Stimulated activated CD4-positive, alpha-beta T cell treated with anti-CD3 and anti-CD28 coated beads, Interleukin-4, amount 100 ng/mL, for 48 hours (primary cell): ENCODE measurements around the gene MYCBP2.
"Not testable (repeated sequence)": the region's sequence is repeated elsewhere in the genome, so short reads cannot be mapped to it uniquely, and the experiment has no call there.

ENCODE experiments used
- DNase-seq, 2 donors: peaks; one replicate each; pipeline ENCODE4 v3.0.0-alpha.2; 2020; ENCODE audit warnings: low read depth in 2 of 2

MYCBP2 gene

DNA sequence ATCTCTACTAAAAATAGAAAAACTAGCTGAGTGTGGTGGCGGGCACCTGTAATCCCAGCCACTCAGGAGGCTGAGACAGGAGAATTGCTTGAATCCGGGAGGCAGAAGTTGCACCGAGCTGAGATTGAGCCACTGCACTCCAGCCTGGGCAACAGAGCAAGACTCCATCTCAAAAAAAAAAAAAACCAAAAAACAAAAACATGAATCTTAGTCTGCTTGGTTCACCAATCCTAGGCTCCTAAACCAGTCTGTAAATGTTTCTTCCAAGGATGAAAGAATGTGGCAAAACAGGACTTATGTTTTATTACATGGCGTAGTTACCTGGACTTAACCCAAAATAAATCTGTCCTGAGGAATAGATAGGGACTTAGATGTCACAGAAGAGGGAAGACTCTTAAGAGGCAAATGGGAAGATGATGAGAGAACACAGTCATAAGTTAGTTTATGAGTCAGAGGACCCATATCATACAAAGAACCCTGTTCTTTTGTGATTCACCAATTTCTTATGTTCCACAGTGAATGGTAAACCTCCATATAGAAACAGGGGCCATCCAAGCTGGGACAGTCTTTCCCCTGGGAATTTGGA lies 293.1 kb downstream of the MYCBP2 start:
- no peak for DNase-seq

DNA sequence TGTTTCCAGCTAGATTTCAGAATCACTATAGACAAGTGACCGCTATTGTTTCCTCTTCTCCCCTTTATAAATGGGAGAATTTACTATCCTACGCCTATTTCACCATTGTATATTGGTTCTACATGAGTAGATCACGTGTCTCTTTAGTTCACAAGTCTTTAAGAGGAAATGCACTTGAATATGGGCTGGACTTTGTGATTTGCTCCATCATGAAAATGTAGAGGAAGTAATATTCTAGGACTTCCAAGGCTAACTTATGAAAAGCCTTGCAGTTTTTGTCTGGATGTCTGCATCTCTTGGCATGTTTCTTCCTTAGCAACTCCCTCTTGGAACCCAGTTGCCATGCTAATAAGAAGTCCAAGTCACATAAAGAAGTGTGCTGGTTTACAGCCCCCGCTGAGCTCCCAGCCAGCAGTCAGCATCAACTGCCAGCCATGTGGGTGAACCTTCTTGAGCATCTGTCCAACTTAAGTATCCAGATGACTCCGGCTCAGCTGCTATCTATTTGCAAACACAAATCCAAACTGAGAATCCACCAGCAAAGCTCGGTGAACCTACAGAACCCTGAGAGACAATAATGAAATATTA lies 295.1 kb downstream of the MYCBP2 start:
- DNase-seq, result no peak

DNA sequence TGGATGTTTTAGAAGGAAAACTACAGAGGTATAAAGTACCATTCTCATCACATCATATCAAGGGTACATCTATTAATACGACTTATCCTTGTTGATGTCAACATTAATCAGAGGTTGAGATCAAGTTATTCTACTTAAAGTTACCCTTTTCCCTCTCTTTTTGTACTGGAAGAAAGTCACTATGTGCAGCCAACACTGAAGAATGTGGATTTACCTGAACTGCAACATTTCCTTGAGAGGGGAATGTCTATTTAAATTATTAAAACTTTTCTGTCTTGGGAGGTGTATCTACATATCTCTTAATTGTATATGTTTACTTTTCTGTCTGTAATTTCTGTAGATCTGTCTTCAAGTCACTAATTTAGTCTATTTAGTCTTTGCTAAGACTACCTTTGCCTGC lies 297.5 kb downstream of the MYCBP2 start:
- DNase-seq, result no peak

DNA sequence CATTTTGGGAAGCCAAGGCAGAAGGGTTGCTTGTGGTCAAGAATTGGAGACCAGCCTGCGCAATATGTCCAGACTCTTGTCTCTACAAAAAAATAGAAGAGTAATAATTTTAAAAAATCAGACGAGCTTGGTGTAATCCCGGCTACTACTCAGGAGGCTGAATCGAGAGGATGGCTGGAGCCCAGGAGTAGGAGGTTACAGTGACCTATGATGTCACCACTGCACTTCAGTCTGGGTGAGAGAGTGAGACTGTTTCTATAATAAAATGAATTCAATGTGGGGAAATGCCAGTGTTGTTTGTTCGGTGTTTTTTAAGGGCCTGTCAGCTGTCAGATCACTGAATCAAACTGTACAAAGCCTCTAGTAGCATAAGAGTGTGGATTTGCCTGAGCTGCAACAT lies 298.7 kb downstream of the MYCBP2 start:
- DNase-seq, result no peak

DNA sequence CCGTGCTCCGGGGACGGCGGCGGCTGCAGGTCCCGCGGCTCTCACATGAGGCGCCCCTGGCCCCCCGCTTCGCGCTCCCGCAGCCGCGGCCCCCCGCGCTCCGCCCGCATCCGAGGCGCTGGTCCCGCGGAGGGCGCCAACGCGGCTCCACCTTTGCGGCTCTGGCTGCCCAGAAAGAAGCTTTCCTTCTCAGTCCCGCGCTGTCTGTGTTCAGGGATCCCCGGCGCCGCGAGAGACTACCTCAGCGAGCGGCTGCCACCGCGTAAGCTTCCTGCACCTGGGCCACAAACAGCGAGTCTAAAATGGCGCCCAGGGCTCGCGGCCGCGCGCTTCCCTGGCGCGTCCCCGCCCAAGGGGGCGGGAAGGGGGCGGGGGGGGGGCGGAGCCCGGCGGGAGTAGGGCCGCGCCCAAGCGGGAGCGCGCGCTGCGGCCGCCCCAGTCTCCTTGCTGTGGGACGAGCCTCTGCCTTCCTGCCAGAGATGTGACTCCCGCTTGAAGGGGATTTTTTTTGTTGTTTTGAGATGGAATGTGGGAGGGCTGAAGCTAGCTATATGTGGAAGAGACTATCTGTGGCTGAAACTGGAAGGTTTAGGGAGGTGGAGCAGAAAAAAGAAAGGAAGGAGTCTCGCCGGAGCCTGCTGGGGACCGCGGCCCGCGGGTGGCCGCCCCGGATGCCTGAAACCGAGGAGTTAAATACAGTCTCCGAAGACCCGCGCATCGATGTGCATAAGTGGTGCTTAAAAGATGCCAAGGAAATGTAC lies 299.9 kb downstream of the MYCBP2 start, which contains the start of gene FBXL3:
Gene FBXL3, minus strand, starts transcription at position 299 of the 761 bp plus-strand sequence. CDS start 5,299 bp downstream, outside the sequence.
- DNase-seq, result peak; percentile 64 to 76

DNA sequence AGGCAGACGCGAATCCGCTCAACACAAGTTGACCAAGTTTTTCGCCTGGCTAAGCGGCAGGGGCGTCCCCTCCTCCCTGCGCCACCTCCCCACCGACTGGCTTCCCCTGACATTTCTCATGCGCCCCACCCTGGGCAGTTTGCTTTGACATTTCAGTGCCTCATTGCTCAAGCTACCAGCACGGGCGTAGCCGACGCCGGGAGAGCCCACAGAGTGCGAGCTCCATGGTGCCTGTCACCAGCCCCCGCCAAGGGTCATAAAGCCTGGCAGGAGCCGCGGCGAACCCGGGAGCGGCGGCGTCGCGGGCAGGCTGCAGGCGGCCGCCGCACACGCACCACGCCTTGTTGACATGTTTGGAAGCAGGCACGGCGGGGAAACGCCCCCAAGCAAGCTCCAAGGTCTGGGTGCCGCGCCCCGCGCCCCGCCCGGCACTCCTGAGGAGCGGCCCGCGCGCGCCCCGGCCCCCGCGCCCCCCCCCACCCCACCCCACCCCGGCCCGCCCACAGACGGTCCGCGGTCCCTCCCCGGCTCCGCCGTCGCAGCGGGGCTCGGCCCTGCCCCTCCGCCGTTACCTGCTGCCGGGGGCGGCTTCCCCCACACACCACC lies 300.5 kb downstream of the MYCBP2 start:
- peak; percentile 60 for DNase-seq

DNA sequence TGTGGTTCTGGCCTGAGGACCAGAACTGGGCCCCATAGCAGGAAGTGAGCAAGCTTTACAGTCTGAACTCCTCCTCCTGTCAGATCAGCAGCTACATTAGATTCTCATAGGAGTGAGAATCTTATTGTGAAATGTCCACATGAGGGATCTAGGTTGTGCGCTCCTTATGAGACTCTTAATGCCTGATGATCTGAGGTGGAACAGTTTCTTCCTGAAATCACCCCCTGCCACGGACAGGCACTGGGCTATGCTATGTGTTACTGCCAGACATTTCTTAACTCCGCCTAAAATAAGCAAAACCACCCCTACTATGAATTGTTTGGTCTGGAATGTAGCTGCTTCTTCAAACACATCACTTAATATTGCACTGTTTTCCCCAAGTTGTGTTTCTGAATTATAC lies 304.6 kb downstream of the MYCBP2 start:
- DNase-seq, result no peak

DNA sequence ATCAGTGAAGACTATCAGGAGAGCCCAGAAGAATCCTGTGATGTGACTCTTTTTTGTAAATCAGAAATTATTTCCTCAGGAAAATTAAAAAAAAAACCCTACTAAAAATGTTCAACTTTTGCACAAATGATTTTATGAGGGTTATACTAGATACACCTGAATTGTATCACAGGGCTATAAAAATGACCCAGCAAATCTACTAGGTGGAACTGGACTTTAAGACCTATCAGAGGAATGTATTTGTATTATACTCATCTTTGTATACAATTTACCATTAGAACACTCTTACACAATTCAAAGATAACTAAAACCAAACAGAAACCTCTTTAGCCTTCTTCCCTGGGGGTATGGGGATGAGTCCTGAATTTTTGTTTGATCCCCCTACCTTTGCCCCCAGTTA lies 307.1 kb downstream of the MYCBP2 start:
- DNase-seq, result no peak

DNA sequence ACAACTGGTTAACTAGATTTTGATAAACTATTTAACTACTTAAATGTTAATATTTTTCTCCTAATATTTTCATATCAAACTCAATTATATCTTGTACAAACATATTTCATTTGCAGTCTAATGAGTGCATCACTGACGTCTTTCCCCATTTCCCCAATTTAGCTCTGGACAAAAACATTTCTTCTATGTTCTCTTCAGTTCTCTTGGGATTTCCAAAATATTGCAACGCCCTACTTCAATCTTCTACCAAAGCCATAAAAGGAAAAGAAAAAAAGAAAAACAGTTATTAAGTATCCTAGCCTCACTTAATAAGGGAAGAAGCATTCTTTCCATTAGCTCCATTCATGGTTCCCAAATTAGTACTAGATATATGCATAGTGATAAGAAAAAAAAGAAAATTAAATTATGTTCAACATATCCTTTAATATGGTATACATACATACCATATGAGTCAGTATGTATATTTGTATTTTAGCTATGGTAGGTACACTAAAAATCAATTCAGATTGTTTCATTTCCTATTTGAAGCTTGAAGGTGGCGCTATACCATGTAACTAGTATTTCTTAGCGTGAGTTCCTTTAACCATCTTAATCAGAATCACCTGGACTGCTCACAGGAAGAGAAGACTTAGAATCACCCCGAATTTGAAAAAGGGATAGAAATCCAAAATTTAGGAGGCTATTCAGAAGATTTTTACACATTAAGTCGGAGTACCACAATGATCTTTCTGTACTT lies 309.8 kb downstream of the MYCBP2 start:
- no peak for DNase-seq

DNA sequence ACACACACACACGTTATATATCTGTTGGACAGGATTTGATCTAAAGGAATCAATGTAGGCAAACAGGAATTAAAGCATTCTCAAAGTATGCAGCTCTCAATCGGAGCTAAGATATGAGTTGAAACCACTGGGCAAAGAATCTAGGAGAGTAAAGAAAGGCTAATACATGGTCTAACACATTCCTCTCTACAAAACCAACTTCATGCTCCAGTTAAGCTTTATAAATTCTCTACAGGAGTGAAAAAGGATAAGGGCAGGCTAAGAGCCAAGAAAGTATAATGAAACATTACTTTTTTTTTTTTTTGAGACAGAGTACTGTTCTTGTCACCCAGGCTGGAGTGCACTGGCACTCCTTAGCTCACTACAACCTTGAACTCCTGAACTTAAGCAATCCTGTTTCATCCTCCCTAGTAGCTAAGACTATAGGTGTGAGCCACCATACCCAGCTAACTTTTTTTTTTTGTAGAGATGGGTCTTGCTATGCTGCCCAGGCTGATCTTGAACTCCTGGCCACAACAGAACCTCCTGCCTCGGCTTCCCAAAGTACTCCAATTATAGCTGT lies 310.6 kb downstream of the MYCBP2 start:
- no peak for DNase-seq

DNA sequence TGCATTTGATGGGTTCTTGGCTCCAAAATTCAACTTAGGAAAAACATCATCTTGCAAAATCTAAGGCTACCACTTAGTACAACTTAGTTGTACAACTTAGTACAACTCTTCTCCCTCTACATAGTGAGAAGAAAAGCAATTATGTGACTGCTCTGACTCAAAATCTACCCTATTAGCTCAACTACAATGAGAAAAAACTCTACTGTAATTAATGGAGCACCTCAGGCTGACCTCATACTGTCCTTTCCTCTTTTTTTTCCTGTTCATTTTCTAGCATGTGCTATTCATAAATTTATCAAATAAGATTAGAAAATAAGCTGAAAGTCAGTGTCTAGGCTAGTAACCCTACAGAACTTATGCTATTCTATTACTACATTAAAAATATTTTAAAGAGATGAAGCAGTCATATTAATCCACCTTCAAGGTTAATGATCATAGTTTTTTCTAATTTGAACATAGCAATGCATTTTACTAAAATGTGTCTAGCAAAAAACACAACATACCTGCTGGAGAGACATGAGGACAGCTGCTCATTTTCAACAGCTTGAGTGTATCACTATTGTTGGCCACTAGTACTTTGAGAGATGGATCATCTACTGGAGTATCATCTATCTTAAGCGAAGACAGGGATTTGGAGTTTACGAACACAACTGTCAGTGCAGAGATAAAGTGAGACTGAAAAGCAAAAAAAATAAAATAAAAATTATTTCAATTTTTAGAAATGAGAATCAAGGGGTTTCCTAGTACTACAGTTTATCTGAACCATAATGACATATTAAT lies 311.8 kb downstream of the MYCBP2 start:
- DNase-seq, result no peak

DNA sequence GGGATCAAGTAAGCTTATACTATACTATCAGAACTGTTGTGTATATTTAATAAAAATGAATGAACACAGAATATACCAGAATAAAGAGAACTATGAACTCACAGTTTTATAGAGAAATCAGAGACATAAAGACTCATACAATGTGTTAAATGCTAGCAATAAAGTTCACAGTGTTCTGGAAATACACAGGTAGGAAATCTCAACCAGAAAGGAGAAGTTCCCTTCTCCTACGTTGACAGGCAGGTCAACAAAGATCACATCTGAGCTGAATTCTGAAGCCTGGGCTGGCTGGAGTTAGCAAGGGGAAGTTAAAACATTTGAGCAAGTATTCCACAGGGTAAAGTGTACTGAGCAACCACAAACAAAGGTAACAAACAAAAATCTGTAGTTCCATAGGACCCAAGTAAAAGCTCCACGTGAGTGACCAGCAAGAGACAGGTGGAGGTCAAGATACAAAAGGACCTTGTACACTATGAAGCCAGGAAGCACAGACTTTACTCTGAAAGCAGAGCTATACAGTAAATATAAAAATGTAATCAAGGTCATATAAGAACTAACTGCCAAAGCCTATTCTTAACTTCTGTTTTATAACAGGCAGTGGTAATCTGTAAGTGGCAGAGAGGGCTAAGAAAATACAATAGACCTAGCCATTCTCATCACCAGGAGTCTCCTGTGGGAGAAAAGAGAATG lies 312.9 kb downstream of the MYCBP2 start:
- no peak for DNase-seq

DNA sequence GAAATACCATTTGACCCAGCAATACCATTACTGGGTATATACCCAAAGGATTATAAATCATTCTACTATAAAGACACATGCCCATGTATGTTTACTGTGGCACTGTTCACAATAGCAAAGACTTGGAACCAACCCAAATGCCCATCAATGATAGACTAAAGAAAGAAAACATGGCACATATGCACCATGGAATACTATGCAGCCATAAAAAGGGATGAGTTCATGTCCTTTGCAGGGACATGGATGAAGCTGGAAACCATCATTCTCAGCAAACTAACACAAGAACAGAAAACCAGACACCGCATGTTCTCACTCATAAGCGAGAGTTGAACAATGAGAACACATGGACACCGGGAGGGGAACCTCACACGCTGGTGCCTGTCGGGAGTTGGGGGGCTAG lies 317.2 kb downstream of the MYCBP2 start:
- not testable (repeated sequence) for DNase-seq

DNA sequence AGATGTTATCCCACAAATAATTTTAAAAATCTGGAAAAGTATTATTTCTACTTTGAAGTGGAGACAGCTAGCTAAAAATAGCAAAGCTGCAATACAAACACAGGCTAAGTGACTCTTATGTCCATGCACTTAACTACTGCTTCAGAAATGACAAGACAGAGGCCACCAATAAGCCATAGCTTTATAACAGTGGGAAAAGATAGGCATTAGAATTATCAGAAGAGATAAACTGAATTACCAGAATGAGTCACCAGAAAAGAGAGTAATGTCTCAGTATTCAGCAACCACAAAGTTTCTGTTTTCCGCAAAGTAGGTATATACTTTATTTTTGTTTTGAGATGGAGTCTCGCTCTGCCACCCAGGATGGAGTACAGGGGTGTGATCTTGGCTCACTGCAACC lies 317.9 kb downstream of the MYCBP2 start:
- no peak for DNase-seq

DNA sequence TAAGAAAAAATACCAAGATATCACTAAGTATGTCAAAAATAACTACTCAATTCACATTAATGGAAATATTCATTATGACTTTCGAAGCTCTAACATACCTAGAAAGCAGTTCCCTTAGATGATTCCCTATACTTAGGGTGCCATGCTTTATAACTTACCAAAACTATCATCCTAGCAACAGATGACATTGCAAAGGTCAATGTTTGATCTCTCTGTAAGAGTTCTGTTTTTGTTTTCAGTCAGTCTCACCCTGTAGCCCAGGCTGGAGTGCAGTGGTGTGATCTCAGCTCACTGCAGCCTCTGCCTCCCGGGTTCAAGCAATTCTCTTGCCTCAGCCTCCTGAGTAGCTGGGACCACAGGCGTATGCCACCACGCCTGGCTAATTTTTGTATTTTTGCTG lies 318.6 kb downstream of the MYCBP2 start:
- DNase-seq, result not testable (repeated sequence)

DNA sequence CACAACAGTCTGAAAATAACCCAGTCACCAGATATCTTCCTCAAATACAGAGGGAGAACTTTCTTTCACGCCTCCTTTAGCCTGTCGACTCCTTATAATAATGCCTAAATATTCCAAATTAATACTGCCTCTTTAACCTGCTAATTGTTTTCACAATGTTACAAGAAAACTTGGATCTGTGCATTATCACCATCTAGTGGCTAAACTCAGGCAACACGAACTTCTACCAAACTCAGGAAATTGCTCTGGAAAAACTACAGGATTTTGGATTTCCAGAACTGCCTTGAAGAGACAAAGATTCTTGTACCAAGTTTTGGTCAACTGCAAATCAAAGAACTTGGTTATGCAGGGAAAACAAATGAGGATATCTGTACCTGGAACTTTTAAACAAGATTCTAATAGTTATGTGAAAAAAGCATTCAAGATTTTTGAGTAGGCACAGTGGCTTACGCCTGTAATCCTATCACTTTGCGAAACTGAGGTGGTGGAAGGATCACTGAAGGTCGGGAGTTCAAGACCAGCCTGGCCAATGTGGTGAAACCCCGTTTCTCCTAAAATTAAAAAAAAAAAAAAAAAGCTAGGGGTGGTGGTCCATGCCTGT lies 324.2 kb downstream of the MYCBP2 start:
- DNase-seq, result no peak

DNA sequence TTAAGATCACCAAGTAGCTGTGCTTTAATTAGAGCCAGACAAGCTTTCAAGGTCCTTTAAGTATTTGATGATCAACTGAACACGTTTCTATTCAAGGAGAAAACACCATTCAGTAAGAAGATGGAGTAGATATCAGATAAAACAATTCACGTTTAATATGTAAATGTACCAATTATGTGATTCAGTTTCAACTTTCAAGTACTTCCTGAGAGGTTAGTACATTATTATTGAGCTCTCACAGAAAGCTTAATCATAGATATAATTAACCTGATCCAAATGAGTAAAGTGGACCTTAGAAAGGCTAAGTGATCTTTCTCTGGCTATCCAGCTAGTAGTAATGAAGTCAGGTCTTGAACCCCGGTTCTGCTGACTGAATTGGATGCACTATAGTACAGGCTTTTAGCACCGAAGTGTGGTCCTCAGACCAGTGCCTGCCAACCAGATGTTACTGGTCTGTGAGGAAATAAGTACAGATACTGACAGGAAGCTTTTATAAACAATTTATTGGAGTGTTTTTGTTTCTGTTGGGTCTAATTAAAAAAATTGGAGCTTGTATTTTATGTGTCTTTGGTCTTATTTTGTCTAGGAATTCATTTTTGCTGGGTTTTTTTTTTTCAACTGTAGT lies 324.8 kb downstream of the MYCBP2 start:
- no peak for DNase-seq

DNA sequence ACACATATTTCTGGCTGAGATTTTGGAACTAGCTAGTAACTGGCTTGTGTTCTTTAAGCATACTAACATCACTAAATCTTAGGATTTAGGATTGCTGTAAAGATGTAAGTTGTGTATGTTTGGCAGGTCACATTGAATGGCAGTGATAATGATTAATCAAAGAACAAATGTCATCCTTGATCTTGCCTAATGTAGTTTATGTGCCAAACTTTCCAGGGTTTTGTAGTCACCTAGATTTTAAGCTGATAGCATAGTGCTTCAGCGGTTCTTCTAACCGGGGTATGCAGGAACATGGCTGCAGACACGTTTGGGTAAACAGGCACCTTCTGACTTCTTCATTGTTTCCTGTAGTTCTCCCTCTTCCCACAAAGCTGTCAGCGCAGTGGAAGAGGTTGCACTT lies 325.4 kb downstream of the MYCBP2 start:
- no peak for DNase-seq

DNA sequence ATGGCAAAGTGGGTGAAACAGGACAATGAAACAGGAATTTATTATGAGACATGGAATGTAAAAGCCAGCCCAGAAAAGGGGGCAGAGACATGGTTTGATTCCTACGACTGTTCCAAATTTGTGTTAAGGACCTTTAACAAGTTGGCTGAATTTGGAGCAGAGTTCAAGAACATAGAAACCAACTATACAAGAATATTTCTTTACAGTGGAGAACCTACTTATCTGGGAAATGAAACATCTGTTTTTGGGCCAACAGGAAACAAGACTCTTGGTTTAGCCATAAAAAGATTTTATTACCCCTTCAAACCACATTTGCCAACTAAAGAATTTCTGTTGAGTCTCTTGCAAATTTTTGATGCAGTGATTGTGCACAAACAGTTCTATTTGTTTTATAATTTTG lies 326.4 kb downstream of the MYCBP2 start:
- no peak for DNase-seq
